ENCODE data around the gene MIB2. TPM values are rescaled to one million over a fixed set of nuclear protein-coding genes. Genes with fewer than 3 reads are reported as not detected.
A peak's percentile ranks its signal among the peaks of the same experiment; 100 is the strongest.
"Not testable (repeated sequence)": the region's sequence is repeated elsewhere in the genome, so short reads cannot be mapped to it uniquely, and the experiment has no call there.

Gene MIB2
- total and polyA plus RNA-seq, 2 of the 4 experiments (the other 2 are of a cell fraction), result 17.2 to 47.8 TPM

DNA sequence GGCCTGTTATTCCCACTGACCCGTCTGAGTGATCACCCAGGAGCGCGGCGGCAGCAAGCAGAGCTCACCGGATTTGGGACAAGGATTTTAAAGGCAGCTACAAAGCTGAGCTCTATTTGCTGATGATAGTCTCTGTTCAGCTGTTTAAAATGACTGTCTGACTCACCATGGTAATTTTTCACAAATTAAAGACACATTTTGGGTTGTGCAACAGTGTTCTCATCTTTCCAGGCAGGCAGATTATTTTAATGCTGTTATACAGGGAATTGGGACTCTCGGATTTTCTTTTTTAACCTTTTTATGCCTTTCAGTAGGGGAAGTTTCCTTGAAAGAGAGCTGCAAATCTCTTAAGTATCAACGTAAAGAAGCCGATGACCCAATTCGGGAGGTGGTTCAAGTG lies 47.1 kb downstream of the MIB2 start:
- H2AK9ac ChIP-seq (replicated peaks; ENCODE audit: low read depth, low read length, poor library complexity); H3K9me3 ChIP-seq (ENCODE audit: control insufficient read depth, insufficient read depth, low read length); H3K14ac ChIP-seq (replicated peaks; ENCODE audit: low read depth, low read length); H4K20me1 ChIP-seq (ENCODE audit: insufficient read depth, low read length); in situ Hi-C loops (cut with MboI; ENCODE audit: low sequenced_read_pairs); dilution Hi-C loops (cut with HindIII; ENCODE audit: low sequenced_read_pairs, unreplicated experiment); H3K27me3 ChIP-seq (ENCODE audit: control insufficient read depth, insufficient read depth, low read length); H3K23ac ChIP-seq (ENCODE audit: low read depth, low read length); CTCF ChIA-PET; H2BK15ac ChIP-seq (ENCODE audit: low read depth, low read length); H2BK20ac ChIP-seq (ENCODE audit: low read depth, low read length); H3K79me1 ChIP-seq (ENCODE audit: low read depth in 1 of 2, low read length in 2 of 2); H3K4me3 ChIP-seq (ENCODE audit: insufficient read depth, low read depth, low read length); H2AFZ ChIP-seq (replicated peaks; ENCODE audit: low read length, poor library complexity); H2AK5ac ChIP-seq (ENCODE audit: low read depth, low read length); H3K4me1 ChIP-seq (ENCODE audit: control insufficient read depth, insufficient read depth, low read length); H3K9ac ChIP-seq (ENCODE audit: low read depth, low read length); BruUV-seq (replicated peaks); H3K56ac ChIP-seq (ENCODE audit: extremely low read depth, insufficient read depth, low read length); H2BK120ac ChIP-seq (ENCODE audit: low read depth, low read length); H3K9me1 ChIP-seq (ENCODE audit: insufficient read depth, low read length); POLR2A ChIA-PET (ENCODE audit: unreplicated experiment); intact Hi-C loops (cut with micrococcal nuclease): not testable (repeated sequence)
- peak overlapping the region; percentile 82; the same call in 1 of the 2 replicates for H3K18ac ChIP-seq (ENCODE audit: low read depth, low read length)
- H4K91ac ChIP-seq (ENCODE audit: insufficient read depth, low read depth, low read length), result peak overlapping the region; percentile 44; the same call in 1 of the 2 replicates
- H3K27ac ChIP-seq (ENCODE audit: insufficient read depth, low read length), result peak overlapping the region; percentile 42; the same call in 1 of the 2 replicates
- H4K8ac ChIP-seq (ENCODE audit: low read depth in 2 of 2, low read length in 2 of 2), result peak overlapping the region in 1 of 2 experiments; percentile 40; a peak in 2 of 4 replicates
- H4K5ac ChIP-seq (ENCODE audit: low read depth, low read length), result peak overlapping the region; percentile 96
- DNase-seq (peak; percentile 44), ATAC-seq (ENCODE audit: low read depth) (peak; percentile 13)
- peak overlapping the region; percentile 82 for H3K4me2 ChIP-seq (ENCODE audit: low read depth, low read length)
- TF ChIP-seq CEBPB (IDR thresholded peaks at IDR 0.05; ENCODE audit: low read depth, low read length), result peak; percentile 57
- H3K4ac ChIP-seq (ENCODE audit: low read depth, low read length), result peak overlapping the region; percentile 41
- H3K36me3 ChIP-seq (ENCODE audit: control insufficient read depth, insufficient read depth, low read length), result peaks cover 21% of the 10 kb centered on the region
- 100% methylated on average over 2 of the region's 9 CpGs; no CpG with 5 or more reads in 1 of the 2 experiments for WGBS, 2 experiments (ENCODE audit: extremely low coverage in 2 of 2, insufficient read length in 1 of 2)
- H2BK5ac ChIP-seq (ENCODE audit: low read depth, low read length, poor library complexity, severe bottlenecking), result peak overlapping the region; percentile 69

DNA sequence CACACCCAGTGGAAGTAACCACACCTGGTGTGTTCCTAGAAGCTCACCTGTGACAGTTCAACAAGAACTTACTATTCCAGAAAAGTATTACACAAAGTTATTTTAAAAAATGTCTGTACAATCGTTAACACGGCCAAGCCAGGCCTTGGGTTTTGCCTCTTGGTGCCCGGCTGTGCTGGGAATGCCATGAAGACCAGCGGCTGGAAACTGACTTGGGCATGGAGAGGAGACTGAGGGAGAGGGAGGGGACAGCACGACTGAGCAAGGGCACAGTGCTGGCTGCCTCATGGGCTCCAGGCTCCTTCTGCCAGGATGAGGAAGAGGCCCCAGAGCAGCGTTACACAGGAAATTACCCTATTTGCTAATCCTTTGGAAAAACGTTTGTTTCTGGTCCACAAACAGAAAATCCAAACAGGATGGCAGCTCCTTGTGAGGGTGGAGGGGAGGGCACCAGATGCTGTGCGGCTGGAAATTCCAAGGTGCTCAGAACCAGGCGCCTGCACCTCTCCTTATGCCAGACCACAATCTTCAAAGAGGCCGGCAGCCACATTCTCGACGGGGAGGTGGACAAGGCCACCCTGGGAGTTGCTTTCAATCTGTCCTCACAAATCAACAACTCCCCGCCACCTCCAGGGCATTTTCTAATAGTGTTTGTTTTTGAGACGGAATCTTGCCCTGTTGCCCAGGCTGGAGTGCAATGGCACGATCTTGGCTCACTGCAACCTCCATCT lies 47.7 kb downstream of the MIB2 start:
- dilution Hi-C loops (cut with HindIII; ENCODE audit: low sequenced_read_pairs, unreplicated experiment); H2BK15ac ChIP-seq (ENCODE audit: low read depth, low read length); BruUV-seq (replicated peaks); H3K56ac ChIP-seq (ENCODE audit: extremely low read depth, insufficient read depth, low read length); H2AK5ac ChIP-seq (ENCODE audit: low read depth, low read length); DNase-seq; H2AK9ac ChIP-seq (replicated peaks; ENCODE audit: low read depth, low read length, poor library complexity); H3K27me3 ChIP-seq (ENCODE audit: control insufficient read depth, insufficient read depth, low read length); H2BK20ac ChIP-seq (ENCODE audit: low read depth, low read length); intact Hi-C loops (cut with micrococcal nuclease); H4K20me1 ChIP-seq (ENCODE audit: insufficient read depth, low read length); H3K4me1 ChIP-seq (ENCODE audit: control insufficient read depth, insufficient read depth, low read length); CTCF ChIA-PET; H3K9me1 ChIP-seq (ENCODE audit: insufficient read depth, low read length); H2BK120ac ChIP-seq (ENCODE audit: low read depth, low read length); in situ Hi-C loops (cut with MboI; ENCODE audit: low sequenced_read_pairs); POLR2A ChIA-PET (ENCODE audit: unreplicated experiment); H3K4me3 ChIP-seq (ENCODE audit: insufficient read depth, low read depth, low read length); H3K9ac ChIP-seq (ENCODE audit: low read depth, low read length); H2AFZ ChIP-seq (replicated peaks; ENCODE audit: low read length, poor library complexity); H3K9me3 ChIP-seq (ENCODE audit: control insufficient read depth, insufficient read depth, low read length); H3K79me1 ChIP-seq (ENCODE audit: low read depth in 1 of 2, low read length in 2 of 2); H3K14ac ChIP-seq (replicated peaks; ENCODE audit: low read depth, low read length); H3K23ac ChIP-seq (ENCODE audit: low read depth, low read length); ATAC-seq (ENCODE audit: low read depth): not testable (repeated sequence)
- no CpG with 5 or more reads among the region's 15 CpGs for WGBS, 2 experiments (ENCODE audit: extremely low coverage in 2 of 2, insufficient read length in 1 of 2)
- peak overlapping the region in 1 of 2 experiments; percentile 40; a peak in 2 of 4 replicates for H4K8ac ChIP-seq (ENCODE audit: low read depth in 2 of 2, low read length in 2 of 2)
- H4K5ac ChIP-seq (ENCODE audit: low read depth, low read length), result peak overlapping the region; percentile 96
- H3K4ac ChIP-seq (ENCODE audit: low read depth, low read length), result peak overlapping the region; percentile 41
- H2BK5ac ChIP-seq (ENCODE audit: low read depth, low read length, poor library complexity, severe bottlenecking), result peak overlapping the region; percentile 69
- peak overlapping the region; percentile 82; the same call in 1 of the 2 replicates for H3K18ac ChIP-seq (ENCODE audit: low read depth, low read length)
- peak overlapping the region; percentile 44; the same call in 1 of the 2 replicates for H4K91ac ChIP-seq (ENCODE audit: insufficient read depth, low read depth, low read length)
- peak overlapping the region; percentile 42; the same call in 1 of the 2 replicates for H3K27ac ChIP-seq (ENCODE audit: insufficient read depth, low read length)
- H3K36me3 ChIP-seq (ENCODE audit: control insufficient read depth, insufficient read depth, low read length), result peaks cover 23% of the 10 kb centered on the region
- peak overlapping the region; percentile 82 for H3K4me2 ChIP-seq (ENCODE audit: low read depth, low read length)
